NAMALWA (cell line): Measurements from ENCODE around the gene SYT13.
"Not testable (repeated sequence)": the region's sequence is repeated elsewhere in the genome, so short reads cannot be mapped to it uniquely, and the experiment has no call there.

Source experiments
- DNase-seq: peaks from one replicate; pipeline ENCODE4 v3.0.0-alpha.2; 2015; ENCODE audit warnings: low spot score

The SYT13 gene

GRCh38 chr11:45274206-45274605 is 11.9 kb downstream of the SYT13 start:
- no peak for DNase-seq

- no peak for DNase-seq
These were observed 12.6 kb downstream of the SYT13 start for GRCh38 chr11:45273509-45273908.

DNA sequence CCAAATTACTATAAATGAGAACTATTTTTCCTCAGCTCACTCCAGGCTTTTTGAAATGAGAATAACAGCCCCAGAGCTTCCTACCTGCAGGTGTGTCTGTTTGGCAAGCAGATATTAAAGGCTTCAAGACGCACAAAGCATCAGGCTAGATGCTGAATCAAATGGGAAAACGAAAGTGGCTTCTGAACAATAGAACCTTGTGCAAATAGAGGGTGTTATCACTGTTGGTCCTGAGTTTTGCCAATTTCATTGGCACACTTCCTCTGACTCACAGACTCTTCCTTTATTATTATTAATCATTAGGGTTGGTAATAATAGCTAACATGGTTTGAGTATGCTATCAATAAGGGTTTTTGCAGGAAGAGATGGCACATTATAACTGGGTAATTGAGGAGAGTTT is 13.4 kb downstream of the SYT13 start:
- DNase-seq: no peak

GRCh38 chr11:45270946-45271716 is 15.0 kb downstream of the SYT13 start:
- DNase-seq: no peak

DNA sequence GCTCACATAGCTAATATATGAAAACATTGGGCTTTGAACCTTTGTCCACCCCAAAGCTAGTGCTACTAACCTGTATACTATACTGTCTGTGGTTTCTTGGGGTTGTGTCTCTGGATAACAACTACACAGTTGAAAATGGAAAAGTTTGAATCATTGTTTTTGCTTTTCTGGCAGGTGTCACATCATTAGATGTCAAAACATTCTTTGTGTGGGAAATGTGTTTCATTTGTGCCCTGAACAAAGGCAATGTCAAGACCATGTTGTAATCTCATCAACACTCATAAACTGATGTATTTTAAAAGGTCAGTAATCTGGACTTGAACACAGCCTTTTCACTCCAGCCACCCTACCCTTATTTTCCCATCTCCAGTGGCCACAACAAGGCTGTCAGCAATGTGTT is 16.5 kb downstream of the SYT13 start:
- DNase-seq: no peak

- no peak for DNase-seq
These were observed 18.4 kb downstream of the SYT13 start for GRCh38 chr11:45267652-45268299.

DNA sequence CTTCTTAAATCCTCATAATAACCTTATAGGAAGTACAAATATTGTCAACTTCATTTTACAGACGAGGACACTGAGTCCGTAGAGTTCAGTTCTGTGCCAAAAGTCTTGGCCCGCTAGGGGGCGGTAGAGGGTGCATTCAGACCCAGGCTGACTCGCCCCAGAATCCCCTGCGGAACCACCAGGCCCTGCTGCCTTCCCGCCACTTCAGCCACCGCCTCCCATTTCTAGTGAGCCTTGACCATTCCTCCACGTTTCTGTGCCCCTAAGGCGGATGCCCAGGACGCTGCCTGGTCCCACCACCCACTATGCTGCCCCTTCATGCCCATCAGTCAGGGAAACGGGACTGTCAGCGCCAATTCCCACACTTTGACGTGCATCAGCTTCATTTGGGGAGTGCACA is 19.1 kb downstream of the SYT13 start:
- DNase-seq: peak; percentile 30

DNA sequence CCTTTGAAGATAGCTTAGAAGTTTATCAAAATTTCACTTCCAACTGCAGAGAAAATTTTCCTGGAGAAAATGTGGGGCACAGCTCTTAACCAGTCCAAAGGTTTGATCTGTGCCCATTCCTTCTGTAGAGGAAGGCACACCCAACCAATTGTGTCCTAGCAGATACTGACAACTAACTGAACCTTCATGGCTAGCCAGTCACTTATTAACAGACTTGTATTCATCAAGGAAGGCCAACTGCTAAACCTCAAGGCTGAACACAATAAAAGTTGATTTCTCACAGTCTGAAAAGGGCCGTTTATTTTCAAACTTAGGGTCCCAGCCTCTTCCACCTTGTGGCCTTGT is 19.5 kb downstream of the SYT13 start:
- DNase-seq: no peak

- no peak for DNase-seq
These were observed 20.0 kb downstream of the SYT13 start for GRCh38 chr11:45265969-45266675.

DNA sequence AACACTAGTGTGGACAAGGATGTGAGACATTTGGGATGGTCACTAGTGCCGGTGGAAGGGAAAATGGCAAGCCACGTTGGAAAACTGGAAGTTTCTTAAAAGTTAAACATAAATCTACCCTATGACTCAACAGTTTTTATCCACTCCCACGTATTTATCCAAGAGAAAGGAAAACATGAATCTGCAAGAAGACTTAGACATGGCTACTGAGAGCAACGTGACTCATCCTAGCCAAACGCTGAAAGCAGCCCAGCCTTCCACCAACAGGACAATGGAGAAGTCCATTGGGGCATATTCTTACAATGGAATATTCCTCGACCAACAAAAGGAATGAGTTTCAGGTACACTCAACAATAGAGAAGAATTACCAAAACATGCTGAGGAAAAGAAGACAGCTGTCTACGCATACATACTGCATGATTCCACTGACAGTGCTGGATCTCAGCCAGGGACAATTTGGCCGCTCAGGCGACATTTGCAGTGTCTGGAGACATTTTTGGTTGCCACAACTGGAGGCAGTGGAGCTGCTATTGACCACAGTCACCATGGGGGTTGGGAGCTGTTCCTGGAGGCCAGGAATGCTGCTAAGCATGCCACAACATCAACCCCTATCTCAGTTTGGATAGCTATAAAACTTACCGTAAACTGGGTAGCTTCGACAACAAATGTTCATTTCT is 21.2 kb downstream of the SYT13 start:
- no peak for DNase-seq

GRCh38 chr11:45263773-45264172 is 22.4 kb downstream of the SYT13 start:
- DNase-seq: no peak

GRCh38 chr11:45262900-45263299 is 23.2 kb downstream of the SYT13 start:
- no peak for DNase-seq

DNA sequence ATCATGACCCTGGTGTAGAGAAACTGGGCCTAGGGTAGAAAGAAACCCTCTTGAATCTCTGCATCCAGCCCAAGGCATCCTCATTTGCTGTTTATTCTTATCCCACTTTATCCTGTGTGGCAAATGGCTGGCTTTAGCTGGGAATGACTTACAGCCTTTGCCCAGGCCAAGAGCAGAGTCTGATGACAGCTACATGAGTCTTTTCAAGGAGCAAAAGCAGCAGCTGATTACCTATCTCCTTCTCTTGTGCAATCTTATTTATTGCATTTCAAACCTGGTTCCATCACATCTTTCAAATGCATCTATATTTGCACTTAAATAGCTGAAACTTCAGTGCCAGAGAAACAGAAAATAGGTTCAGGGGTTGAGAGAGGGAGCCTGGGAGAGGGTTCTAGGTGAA is 26.1 kb downstream of the SYT13 start:
- DNase-seq: no peak

GRCh38 chr11:45259592-45259991 is 26.5 kb downstream of the SYT13 start:
- no peak for DNase-seq

- no peak for DNase-seq
These were observed 27.1 kb downstream of the SYT13 start for GRCh38 chr11:45258982-45259530.

DNA sequence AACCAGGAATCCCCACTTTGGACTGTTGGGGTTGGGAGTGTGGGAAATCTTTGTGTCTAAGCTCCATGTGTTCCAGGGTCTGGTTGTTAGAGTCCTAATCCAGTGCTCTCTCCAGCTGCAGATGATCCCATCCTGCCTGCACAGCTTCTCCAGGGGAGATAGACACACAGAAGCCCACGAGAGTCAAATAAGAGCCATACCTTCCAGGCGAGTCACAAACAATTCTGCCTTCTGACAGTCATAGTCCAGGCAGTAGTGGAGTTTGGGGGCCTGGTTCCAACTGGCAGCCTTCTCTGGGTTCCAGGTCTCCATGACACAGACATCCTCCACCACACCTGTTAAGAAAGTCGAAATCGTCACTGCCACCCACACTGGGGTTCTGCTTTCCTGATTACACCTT is 32.1 kb downstream of the SYT13 start:
- DNase-seq: no peak

DNA sequence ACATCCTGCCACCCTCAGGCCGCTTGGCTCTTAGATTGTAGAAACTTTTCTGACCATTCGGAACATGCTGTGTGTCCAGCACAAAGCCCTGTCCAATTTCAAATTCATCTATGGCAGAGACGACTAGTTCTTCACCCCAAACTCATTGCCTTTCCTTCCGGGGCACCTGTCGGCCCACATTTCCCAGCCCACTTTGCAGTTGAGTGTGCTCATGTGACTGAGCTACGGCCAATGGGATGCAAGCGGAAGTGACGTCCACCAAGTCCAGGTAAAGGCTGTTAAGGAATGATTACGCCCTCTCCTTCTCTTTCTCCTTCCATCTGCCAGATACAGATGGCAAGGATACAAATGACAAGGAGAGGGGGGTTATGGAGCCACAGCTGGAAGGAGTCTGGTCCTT is 32.5 kb downstream of the SYT13 start:
- no peak for DNase-seq

DNA sequence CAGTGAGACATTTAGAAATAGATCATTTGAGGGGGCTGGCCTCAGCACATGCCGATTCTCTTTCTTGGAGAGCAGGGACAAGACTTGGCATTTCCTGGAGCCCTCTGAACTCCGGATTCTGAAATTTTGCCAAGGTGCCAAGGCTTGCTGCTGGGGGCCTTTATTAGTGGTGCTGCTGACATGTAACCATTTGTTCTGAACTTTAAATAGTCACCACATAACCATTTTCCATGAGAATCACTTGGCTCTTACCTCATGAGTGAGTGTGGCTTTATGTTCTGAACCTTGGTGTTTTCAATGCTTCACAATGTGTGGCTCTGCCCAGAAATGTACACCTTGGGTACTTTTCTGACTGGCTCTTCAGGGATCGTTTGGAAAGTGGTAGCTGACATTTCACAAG is 33.3 kb downstream of the SYT13 start:
- DNase-seq: no peak

GRCh38 chr11:45252134-45252856 is 33.8 kb downstream of the SYT13 start:
- peak; percentile 73 for DNase-seq

- DNase-seq: no peak
These were observed 36.0 kb downstream of the SYT13 start for GRCh38 chr11:45250035-45250718.

DNA sequence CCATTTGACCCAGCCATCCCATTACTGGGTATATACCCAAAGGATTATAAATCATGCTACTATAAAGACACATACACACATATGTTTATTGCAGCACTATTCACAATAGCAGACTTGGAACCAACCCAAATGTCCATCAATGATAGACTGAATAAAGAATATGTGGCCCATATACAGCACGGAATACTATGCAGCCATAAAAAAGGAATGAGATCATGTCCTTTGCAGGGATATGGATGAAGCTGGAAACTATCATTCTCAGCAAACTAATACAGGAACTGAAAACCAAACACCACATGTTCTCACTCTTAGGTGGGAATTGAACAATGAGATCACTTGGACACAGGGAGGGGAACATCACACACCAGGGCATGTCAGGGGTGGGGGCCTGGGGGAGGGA is 36.8 kb downstream of the SYT13 start:
- DNase-seq: not testable (repeated sequence)
